C4-2B (cell line): Measurements from ENCODE around the gene CIDEB.

Experiments
- H3K27ac ChIP-seq: fragments of 450-650 bp; 2 replicates; pipeline ENCODE4 v1.5.1; 2017
- ZFX ChIP-seq: fragments of 450-650 bp; IDR thresholded peaks from 2 replicates; pipeline ENCODE4 v1.6.1; 2017
- TF ChIP-seq, protein P1 (sequence below): fragments of 450-650 bp; conservative IDR thresholded peaks from 2 replicates; pipeline ENCODE4 v1.5.1; 2017; ENCODE audit warnings: mild to moderate bottlenecking

Gene CIDEB

DNA sequence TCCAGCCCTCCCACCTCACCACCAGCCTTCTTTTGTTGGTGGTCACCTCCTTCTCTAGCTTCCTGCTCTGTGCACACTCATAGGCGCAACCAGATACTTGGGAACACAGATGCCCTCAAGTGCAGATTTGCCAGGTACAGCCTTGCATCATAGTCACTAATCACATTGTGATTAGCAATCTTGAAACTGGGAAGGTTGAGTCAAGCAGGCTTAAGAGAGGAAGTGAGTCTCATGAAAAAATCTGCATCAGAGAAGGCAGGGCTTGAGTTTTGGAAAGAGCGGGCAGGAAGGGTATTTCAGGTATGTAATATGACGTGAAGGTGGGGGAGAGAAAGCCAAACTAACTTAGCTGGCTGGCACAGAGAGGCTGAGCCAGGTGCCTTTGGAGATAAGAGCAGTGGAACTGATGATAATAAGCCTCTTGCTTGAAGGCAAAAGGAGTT lies 33.7 kb downstream of the CIDEB start:
- no peak for TF ChIP-seq ZFX
- TF ChIP-seq, protein P1, sequence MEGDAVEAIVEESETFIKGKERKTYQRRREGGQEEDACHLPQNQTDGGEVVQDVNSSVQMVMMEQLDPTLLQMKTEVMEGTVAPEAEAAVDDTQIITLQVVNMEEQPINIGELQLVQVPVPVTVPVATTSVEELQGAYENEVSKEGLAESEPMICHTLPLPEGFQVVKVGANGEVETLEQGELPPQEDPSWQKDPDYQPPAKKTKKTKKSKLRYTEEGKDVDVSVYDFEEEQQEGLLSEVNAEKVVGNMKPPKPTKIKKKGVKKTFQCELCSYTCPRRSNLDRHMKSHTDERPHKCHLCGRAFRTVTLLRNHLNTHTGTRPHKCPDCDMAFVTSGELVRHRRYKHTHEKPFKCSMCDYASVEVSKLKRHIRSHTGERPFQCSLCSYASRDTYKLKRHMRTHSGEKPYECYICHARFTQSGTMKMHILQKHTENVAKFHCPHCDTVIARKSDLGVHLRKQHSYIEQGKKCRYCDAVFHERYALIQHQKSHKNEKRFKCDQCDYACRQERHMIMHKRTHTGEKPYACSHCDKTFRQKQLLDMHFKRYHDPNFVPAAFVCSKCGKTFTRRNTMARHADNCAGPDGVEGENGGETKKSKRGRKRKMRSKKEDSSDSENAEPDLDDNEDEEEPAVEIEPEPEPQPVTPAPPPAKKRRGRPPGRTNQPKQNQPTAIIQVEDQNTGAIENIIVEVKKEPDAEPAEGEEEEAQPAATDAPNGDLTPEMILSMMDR: no peak
- H3K27ac ChIP-seq: no peak overlapping the region

DNA sequence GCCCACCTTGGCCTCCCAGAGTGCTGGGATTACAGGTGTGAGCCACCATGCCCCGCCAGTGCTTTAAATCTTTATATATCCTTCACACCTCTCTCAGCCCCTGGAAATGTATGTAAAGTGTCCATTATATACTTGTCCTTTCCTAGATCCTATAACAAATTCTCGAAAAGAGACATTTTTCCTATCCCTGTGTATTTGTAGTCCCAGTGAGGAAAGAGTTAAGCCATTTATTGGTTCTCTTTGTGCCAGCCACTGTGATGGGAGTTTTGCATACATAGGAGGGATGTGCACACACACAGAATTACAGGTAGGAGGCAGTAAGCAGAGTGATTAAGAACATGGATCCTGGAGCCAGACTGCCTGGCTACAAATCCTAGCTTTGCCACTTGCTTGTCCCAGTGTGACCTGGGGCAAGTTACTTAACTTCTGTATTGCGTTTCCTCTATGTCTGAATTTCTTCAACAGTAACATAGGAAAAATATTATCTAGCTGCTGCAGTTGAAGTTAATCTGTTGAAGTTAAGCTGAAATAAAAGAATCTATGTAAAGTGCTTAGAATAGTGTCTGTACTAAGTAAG lies 34.3 kb downstream of the CIDEB start:
- no peak for TF ChIP-seq ZFX
- TF ChIP-seq, protein P1: no peak
- no peak overlapping the region for H3K27ac ChIP-seq

DNA sequence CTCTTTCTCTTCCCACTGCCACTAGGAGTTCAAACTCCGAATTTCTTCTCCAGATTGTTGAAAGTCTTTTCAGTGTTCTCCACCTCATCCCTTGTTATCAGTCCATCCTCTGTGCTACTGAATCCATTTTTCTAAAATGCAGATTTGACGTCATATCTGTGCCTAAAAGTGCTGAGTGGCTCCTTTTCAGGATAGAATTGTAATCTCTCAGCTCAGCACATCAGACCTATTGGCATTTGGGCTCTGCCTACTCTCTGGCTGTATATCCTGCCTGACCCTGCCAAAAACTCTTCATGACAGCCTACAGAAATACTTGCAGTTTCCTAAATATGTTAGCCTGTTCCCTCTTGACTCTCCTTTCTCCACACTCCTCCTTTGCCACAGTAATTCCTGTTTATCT lies 35.3 kb downstream of the CIDEB start:
- no peak overlapping the region for H3K27ac ChIP-seq
- TF ChIP-seq, protein P1: no peak
- no peak for TF ChIP-seq ZFX

DNA sequence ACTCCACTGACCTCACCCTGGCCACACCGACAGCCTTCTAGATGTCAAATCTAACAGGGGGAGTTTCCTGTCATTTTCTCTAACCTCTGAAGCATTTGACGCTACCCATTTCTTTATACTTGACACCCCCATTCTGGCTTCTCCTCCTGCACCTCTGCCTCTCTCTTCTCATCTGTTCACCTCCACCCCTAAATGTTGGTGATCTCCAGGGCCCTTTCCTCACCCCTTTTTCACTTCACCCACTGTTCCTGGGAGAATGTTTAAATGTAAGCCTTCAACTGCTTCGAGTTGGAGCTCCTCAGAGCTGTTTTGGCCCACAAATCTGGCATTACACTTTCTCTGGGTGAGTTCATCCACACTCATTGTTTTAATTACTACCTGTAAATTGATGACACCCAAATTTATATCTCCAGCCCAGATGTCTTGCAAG lies 35.9 kb downstream of the CIDEB start:
- peak overlapping the region; percentile 98 for H3K27ac ChIP-seq
- TF ChIP-seq ZFX: no peak
- TF ChIP-seq, protein P1: no peak

DNA sequence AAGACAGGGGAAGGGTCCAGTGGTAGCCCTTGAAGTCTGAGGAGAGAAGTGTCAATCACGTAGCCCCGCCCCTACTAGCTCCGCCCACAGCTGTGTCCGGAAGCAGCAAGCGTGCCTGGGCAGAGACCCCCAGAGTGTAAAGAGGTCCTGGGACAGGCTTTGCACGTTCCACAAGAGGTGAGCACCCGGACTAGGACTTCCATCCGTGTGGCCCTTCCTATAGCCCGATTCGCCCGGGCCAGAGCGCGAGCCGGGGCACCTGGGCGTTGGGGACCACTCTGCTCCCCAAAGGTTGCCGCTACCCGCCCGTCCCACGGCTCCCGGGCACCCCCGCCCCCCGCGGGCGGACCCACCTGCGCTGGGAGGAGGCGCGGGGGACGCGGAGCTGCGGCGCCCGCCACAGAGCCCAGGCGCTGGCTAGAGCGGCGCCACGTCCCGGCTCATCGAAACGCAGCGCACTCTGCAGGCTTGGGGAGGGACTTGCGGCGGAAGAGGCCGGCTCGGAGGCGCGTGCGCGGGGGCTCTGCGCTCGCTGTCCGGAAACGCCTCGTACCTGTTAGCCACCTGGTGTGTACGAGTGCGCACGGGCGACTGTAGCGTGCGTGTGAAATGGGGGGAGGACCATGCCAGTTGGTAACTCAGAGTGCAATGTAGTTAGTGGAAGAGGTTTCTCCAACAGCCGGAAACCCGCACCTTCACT lies 36.5 kb downstream of the CIDEB start, which contains the start of gene RABGGTA:
RABGGTA (minus strand) TSS at position 464 of the 700 bp plus-strand sequence. CDS start 482 bp downstream, outside the sequence.
- TF ChIP-seq, protein P1: peak; percentile 86
- no peak for TF ChIP-seq ZFX

DNA sequence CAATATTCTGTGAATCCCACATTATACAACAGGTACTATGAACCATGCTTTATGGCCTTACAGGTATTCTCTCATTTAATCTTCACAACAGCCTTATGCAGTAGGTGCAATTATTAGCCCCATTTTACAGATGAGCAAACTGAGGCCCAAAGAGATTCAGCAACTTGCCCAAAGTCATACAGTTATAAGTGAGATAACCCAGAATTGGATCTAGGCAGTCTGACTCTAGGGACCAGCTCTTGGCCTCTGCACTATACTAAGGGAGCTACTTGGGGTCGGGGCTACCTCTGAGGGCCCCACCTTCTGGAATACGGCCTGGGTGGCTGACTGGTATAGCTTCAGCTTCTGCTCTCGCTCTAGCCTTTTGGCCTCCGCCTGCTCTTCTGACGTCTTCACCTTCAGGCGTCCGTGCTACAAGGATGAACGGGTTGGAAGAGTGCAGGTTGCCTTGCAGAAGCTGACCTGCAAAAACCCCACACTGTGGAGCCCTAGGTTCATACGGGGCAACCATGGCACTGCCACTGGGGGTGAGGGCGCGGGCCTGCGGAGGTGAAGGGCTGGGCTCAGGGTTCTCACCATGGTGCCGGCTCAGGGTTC lies 37.1 kb downstream of the CIDEB start:
- TF ChIP-seq, protein P1: no peak
- no peak for TF ChIP-seq ZFX
- H3K27ac ChIP-seq: peak overlapping the region; percentile 98

More for the DNA sequence above, 36.5 kb downstream of the CIDEB start, which contains the start of gene RABGGTA:
- peak within 1 kb of the TSS; percentile 98 for H3K27ac ChIP-seq
